Chondrocyte (in vitro differentiated cells): ENCODE results near the gene SLC7A10. TPM values are rescaled to one million over a fixed set of nuclear protein-coding genes. Genes with fewer than 3 reads are reported as not detected.

Experiments used
- DNase-seq: peaks from one replicate; pipeline ENCODE4 v3.0.0; 2021; ENCODE audit warnings: mixed read lengths, low spot score
- H3K27ac Mint-ChIP-seq: one replicate; pipeline ENCODE4 v1.8.0; 2021; ENCODE audit warnings: mild to moderate bottlenecking, moderate library complexity, mixed read lengths; ENCODE audit not compliant: unreplicated experiment
- H3K27me3 Mint-ChIP-seq: 2 replicates; pipeline ENCODE4 v1.8.0; 2021; ENCODE audit warnings: low read depth, mixed read lengths
- H3K36me3 Mint-ChIP-seq: 2 replicates; pipeline ENCODE4 v1.8.0; 2021; ENCODE audit warnings: low read depth, mixed read lengths
- H3K4me1 Mint-ChIP-seq: 2 replicates; pipeline ENCODE4 v1.8.0; 2021; ENCODE audit warnings: low read depth, mild to moderate bottlenecking, mixed read lengths
- H3K4me3 Mint-ChIP-seq: one replicate; pipeline ENCODE4 v1.8.0; 2021; ENCODE audit warnings: mild to moderate bottlenecking, moderate library complexity, mixed read lengths; ENCODE audit not compliant: unreplicated experiment
- H3K9me3 Mint-ChIP-seq: 2 replicates; pipeline ENCODE4 v1.8.0; 2021; ENCODE audit warnings: low read depth, mixed read lengths
- CTCF ChIP-seq: fragments of 200-600 bp; sonication (generic); IDR thresholded peaks from 2 replicates; pipeline ENCODE4 v1.5.0; 2021; ENCODE audit warnings: antibody characterized with exemption, mild to moderate bottlenecking, moderate library complexity
- total RNA-seq: library from RNA; stranded (reverse); gene quantifications from 3 replicates; pipeline ENCODE4 v1.2.1, GENCODE V29; 2021

SLC7A10 gene
- total RNA-seq, 1 donor from 2014 or later: not detected

GRCh38 chr19:33271246-33272021, 45.8 kb upstream of the SLC7A10 start:
- DNase-seq: no peak
- H3K4me3 Mint-ChIP-seq: no peak overlapping the region
- H3K27me3 Mint-ChIP-seq: no peaks in the 10 kb centered on the region
- H3K4me1 Mint-ChIP-seq: peaks cover 16% of the 10 kb centered on the region
- no peaks in the 10 kb centered on the region for H3K36me3 Mint-ChIP-seq
- TF ChIP-seq CTCF: no peak
- no peak overlapping the region for H3K27ac Mint-ChIP-seq
- H3K9me3 Mint-ChIP-seq: no peaks in the 10 kb centered on the region

GRCh38 chr19:33270769-33271168, 45.1 kb upstream of the SLC7A10 start:
- no peak for TF ChIP-seq CTCF

GRCh38 chr19:33269016-33269415, 43.4 kb upstream of the SLC7A10 start:
- Mint-ChIP-seq H3K27ac (no peak overlapping the region), H3K4me1 (peaks cover 10% of the 10 kb centered on the region), H3K9me3 (no peaks in the 10 kb centered on the region), H3K27me3 (peaks cover 2% of the 10 kb centered on the region), H3K4me3 (no peak overlapping the region), H3K36me3 (no peaks in the 10 kb centered on the region)
- no peak for DNase-seq
- no peak for TF ChIP-seq CTCF

More at GRCh38 chr19:33270769-33271168, 45.1 kb upstream of the SLC7A10 start:
- Mint-ChIP-seq H3K4me1 (peaks cover 16% of the 10 kb centered on the region), H3K9me3 (no peaks in the 10 kb centered on the region), H3K27me3 (no peaks in the 10 kb centered on the region), H3K27ac (no peak overlapping the region), H3K36me3 (no peaks in the 10 kb centered on the region), H3K4me3 (no peak overlapping the region)
- no peak for DNase-seq

GRCh38 chr19:33268162-33268991, 42.7 kb upstream of the SLC7A10 start:
- no peak overlapping the region for H3K27ac Mint-ChIP-seq
- peaks cover 2% of the 10 kb centered on the region for H3K27me3 Mint-ChIP-seq
- H3K4me1 Mint-ChIP-seq: peaks cover 5% of the 10 kb centered on the region
- H3K9me3 Mint-ChIP-seq: no peaks in the 10 kb centered on the region
- H3K4me3 Mint-ChIP-seq: no peak overlapping the region
- no peaks in the 10 kb centered on the region for H3K36me3 Mint-ChIP-seq
- TF ChIP-seq CTCF: no peak
- DNase-seq: no peak

GRCh38 chr19:33267706-33268105, 42.1 kb upstream of the SLC7A10 start:
- H3K36me3 Mint-ChIP-seq: no peaks in the 10 kb centered on the region

More at GRCh38 chr19:33267706-33268105, 42.1 kb upstream of the SLC7A10 start:
- no peak overlapping the region for H3K4me3 Mint-ChIP-seq
- no peak for DNase-seq
- peaks cover 2% of the 10 kb centered on the region for H3K27me3 Mint-ChIP-seq
- no peak for TF ChIP-seq CTCF
- H3K4me1 Mint-ChIP-seq: no peaks in the 10 kb centered on the region
- no peak overlapping the region for H3K27ac Mint-ChIP-seq
- no peaks in the 10 kb centered on the region for H3K9me3 Mint-ChIP-seq
